D721Med (cell line): ENCODE measurements around the gene ARHGAP24.
"Not testable (repeated sequence)": the region's sequence is repeated elsewhere in the genome, so short reads cannot be mapped to it uniquely, and the experiment has no call there.

ENCODE experiments used
- DNase-seq: peaks from one replicate; pipeline ENCODE4 v3.0.0; 2011; ENCODE audit warnings: low spot score; ENCODE audit not compliant: insufficient read length
- FAIRE-seq: peaks from 2 replicates; lab custom pipeline; 2011; peaks lifted over from hg19 to GRCh38; lab: Jason Lieb, UNC
- CTCF ChIP-seq: IDR thresholded peaks from 2 replicates; pipeline ENCODE4 v1.5.1; 2012; ENCODE audit warnings: mild to moderate bottlenecking, control low read depth; ENCODE audit not compliant: insufficient read depth; ENCODE audit errors: missing control alignments

ARHGAP24 gene

GRCh38 chr4:85496933-85497332 is 22.0 kb downstream of the ARHGAP24 start:
- DNase-seq (no peak), FAIRE-seq (no peak)
- no peak for TF ChIP-seq CTCF

GRCh38 chr4:85498068-85498733 is 23.3 kb downstream of the ARHGAP24 start:
- no peak for FAIRE-seq
- no peak for TF ChIP-seq CTCF
- no peak for DNase-seq

- no peak for DNase-seq
- TF ChIP-seq CTCF: no peak
- FAIRE-seq: no peak
These were observed 24.6 kb downstream of the ARHGAP24 start for GRCh38 chr4:85499573-85499972.

- no peak for DNase-seq
- TF ChIP-seq CTCF: no peak
These were observed 25.3 kb downstream of the ARHGAP24 start for GRCh38 chr4:85500110-85500867.

GRCh38 chr4:85501145-85501544 is 26.2 kb downstream of the ARHGAP24 start:
- not testable (repeated sequence) for FAIRE-seq, DNase-seq

More at GRCh38 chr4:85500110-85500867, 25.3 kb downstream of the ARHGAP24 start:
- no peak for FAIRE-seq

GRCh38 chr4:85508654-85509053 is 33.7 kb downstream of the ARHGAP24 start:
- FAIRE-seq: no peak
- no peak for DNase-seq
- no peak for TF ChIP-seq CTCF

- FAIRE-seq (no peak), DNase-seq (no peak)
- no peak for TF ChIP-seq CTCF
These were observed 35.1 kb downstream of the ARHGAP24 start for GRCh38 chr4:85509882-85510631.
